Kidney (tissue), 14 donors: ENCODE results near the gene CRYL1. TPM values are rescaled to one million over a fixed set of nuclear protein-coding genes. Genes with fewer than 3 reads are reported as not detected.

Experiments
- DNase-seq, 5 donors: peaks; one replicate each; pipeline ENCODE4 v3.0.0-alpha.2; 2013 to 2020
- FAIRE-seq: peaks from 2 replicates; lab custom pipeline; 2012; peaks lifted over from hg19 to GRCh38; lab: Jason Lieb, UNC
- H3K27ac ChIP-seq, 2 donors: one replicate each; pipeline ENCODE4 v1.7.0; 2013; ENCODE audit warnings: low read depth in 2 of 2, low read length in 2 of 2, inconsistent platforms in 1 of 2
- H3K27me3 ChIP-seq: one replicate; pipeline ENCODE4 v1.7.1; 2013; ENCODE audit warnings: low read length, inconsistent platforms; ENCODE audit not compliant: control insufficient read depth, insufficient read depth
- H3K36me3 ChIP-seq, 3 donors: one replicate each; pipeline versions ENCODE4 v1.7.0 to v1.7.1; 2013; ENCODE audit warnings: low read length in 3 of 3, control low read depth in 1 of 3, inconsistent platforms in 1 of 3; ENCODE audit not compliant: insufficient read depth in 3 of 3, control insufficient read depth in 2 of 3
- H3K4me1 ChIP-seq, 3 donors: one replicate each; pipeline versions ENCODE4 v1.7.0 to v1.7.1; 2013; ENCODE audit warnings: low read length in 3 of 3, inconsistent platforms in 1 of 3, low read depth in 1 of 3; ENCODE audit not compliant: control insufficient read depth in 2 of 3, insufficient read depth in 2 of 3
- H3K4me3 ChIP-seq, 3 donors: one replicate each; pipeline versions ENCODE4 v1.7.0 to v1.8.1; 2013; ENCODE audit warnings: low read length in 3 of 3, control low read depth in 1 of 3, inconsistent platforms in 1 of 3
- H3K9ac ChIP-seq, 3 donors: one replicate each; pipeline versions ENCODE4 v1.7.0 to v1.7.1; 2013; ENCODE audit warnings: low read length in 3 of 3, control low read depth in 1 of 3, inconsistent platforms in 1 of 3
- H3K9me3 ChIP-seq, 3 donors: one replicate each; pipeline versions ENCODE4 v1.7.0 to v1.7.1; 2013; ENCODE audit warnings: low read length in 3 of 3, control low read depth in 1 of 3, inconsistent platforms in 1 of 3; ENCODE audit not compliant: control insufficient read depth in 2 of 3, insufficient read depth in 1 of 3
- intact Hi-C: fragments of 100-400 bp; cut with DNase I; formaldehyde crosslinking; loops from one replicate; pipeline ENCODE4 v1.11.1; 2022
- polyA plus RNA-seq: library from polyadenylated mRNA; stranded (reverse); fragments of 350-450 nt; fragmentation: Illumina TruSeq; extraction: RNeasy Lipid Tissue Mini Kit (QIAGEN cat#74804); gene quantifications from one replicate; pipeline ENCODE4 v1.2.3, GENCODE V29; 2014; ENCODE audit warnings: low read depth, low replicate concordance; ENCODE audit not compliant: insufficient read depth
- total RNA-seq: library from RNA; stranded (reverse); fragmentation: NEBNext Ultra II Directional; extraction: Animal tissue kit (Norgen Biotek cat#: 25700); gene quantifications from one replicate; pipeline ENCODE4 v1.2.1, GENCODE V29; 2021
- TF ChIP-seq, protein P1 (sequence below): IDR thresholded peaks from 3 replicates; pipeline ENCODE4 v1.5.1; 2012; ENCODE audit warnings: mild to moderate bottlenecking, moderate library complexity, borderline replicate concordance; ENCODE audit not compliant: insufficient read depth; ENCODE audit errors: extremely low read depth
- donor health status: control.
- donor health status: control.
- donor health status: control.
- donor health status: control.
- donor health status: control.
- donor health status: DM: yes; HTN: yes; CAD: no.
- donor health status: Normal renal cell carcinoma (clear cell type).

CRYL1 gene
- total and polyA plus RNA-seq, 2 donors from 2014 or later, result 130 to 462 TPM

DNA sequence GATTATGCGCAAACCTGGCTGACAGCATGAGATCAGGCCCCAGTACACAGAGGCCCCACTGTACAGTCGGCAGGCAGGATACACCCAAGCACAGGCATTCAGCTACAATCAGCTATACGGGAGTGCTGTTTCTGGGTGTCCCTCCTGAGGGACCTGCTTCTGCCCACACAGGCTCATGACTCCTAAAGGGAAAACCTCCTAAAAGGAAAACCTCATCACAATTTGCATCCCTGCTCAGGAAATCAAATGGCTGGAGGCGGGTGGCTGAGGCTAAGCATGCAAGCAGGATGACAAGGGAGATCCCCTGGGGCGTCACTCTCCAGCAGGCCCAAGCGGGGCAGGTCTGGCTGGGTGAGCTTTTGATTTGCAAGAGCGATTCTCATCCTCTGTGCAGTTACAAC lies 99.8 kb downstream of the CRYL1 start:
- FAIRE-seq, result no peak
- intact Hi-C loops, result no loop called here
- H3K36me3 ChIP-seq, result peaks cover 0 to 26% (median 23%) of the 10 kb centered on the region in 3 donors
- no peaks in the 10 kb centered on the region for H3K9me3 ChIP-seq
- DNase-seq, result peak in 2 of 5 donors; percentile 62 to 63
- no peak overlapping the region for H3K4me3 ChIP-seq
- H3K4me1 ChIP-seq, result peaks cover 0 to 14% (median 7%) of the 10 kb centered on the region in 3 donors
- H3K9ac ChIP-seq, result no peak overlapping the region
- no peak overlapping the region for H3K27ac ChIP-seq
- H3K27me3 ChIP-seq, result no peaks in the 10 kb centered on the region
- TF ChIP-seq, protein P1, sequence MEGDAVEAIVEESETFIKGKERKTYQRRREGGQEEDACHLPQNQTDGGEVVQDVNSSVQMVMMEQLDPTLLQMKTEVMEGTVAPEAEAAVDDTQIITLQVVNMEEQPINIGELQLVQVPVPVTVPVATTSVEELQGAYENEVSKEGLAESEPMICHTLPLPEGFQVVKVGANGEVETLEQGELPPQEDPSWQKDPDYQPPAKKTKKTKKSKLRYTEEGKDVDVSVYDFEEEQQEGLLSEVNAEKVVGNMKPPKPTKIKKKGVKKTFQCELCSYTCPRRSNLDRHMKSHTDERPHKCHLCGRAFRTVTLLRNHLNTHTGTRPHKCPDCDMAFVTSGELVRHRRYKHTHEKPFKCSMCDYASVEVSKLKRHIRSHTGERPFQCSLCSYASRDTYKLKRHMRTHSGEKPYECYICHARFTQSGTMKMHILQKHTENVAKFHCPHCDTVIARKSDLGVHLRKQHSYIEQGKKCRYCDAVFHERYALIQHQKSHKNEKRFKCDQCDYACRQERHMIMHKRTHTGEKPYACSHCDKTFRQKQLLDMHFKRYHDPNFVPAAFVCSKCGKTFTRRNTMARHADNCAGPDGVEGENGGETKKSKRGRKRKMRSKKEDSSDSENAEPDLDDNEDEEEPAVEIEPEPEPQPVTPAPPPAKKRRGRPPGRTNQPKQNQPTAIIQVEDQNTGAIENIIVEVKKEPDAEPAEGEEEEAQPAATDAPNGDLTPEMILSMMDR, result no peak

DNA sequence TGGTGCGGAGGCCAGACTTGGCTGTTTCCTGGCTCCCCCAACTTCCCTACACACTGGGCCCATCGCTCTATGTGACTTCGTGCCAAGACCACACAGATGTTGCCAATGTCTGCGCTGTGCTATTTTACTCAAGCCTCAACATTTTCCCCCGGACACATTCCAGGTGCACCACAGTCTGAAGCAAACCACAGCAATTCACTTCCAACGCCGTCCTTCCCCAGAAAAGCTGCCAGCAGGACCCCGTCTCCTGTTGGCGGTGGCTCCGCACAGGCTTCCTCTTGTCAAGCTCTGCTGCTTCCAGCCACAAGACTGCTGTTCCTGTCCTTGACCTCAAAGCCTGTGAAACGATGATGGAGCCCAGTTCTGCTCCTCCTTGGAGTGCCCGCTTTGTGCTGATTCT lies 100.7 kb downstream of the CRYL1 start:
- Histone ChIP-seq H3K36me3 (peaks cover 0 to 27% (median 23%) of the 10 kb centered on the region in 3 donors), H3K27ac (no peak overlapping the region), H3K4me1 (peaks cover 0 to 14% (median 3%) of the 10 kb centered on the region in 3 donors), H3K9ac (no peak overlapping the region), H3K9me3 (no peaks in the 10 kb centered on the region), H3K27me3 (no peaks in the 10 kb centered on the region), H3K4me3 (no peak overlapping the region)
- TF ChIP-seq, protein P1, result no peak
- DNase-seq (peak in 1 of 5 donors; percentile 40), FAIRE-seq (no peak)
- intact Hi-C loops, result no loop called here

DNA sequence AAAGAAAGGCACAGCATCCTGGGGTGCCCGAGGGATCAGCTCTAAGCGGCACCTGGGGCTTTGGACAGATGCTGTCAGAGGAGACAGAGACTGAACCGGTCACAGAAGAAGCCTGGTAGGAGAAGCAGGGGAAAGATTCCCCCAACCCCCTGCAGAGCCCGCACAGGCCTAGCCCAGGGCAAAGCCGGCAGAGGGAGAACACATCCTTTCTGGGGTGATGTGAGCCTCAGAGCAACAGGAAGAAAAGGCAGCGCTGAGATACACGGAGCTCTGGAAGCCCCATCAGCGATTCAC lies 101.2 kb downstream of the CRYL1 start:
- TF ChIP-seq, protein P1, result no peak
- no peak overlapping the region for H3K9ac ChIP-seq
- H3K4me3 ChIP-seq, result no peak overlapping the region
- DNase-seq, result no peak
- no peaks in the 10 kb centered on the region for H3K27me3 ChIP-seq
- H3K36me3 ChIP-seq, result peaks cover 0 to 31% (median 23%) of the 10 kb centered on the region in 3 donors
- FAIRE-seq, result no peak
- no peaks in the 10 kb centered on the region for H3K9me3 ChIP-seq
- H3K27ac ChIP-seq, result no peak overlapping the region
- intact Hi-C loops, result no loop called here
- H3K4me1 ChIP-seq, result peaks cover 0 to 12% (median 0%) of the 10 kb centered on the region in 3 donors

DNA sequence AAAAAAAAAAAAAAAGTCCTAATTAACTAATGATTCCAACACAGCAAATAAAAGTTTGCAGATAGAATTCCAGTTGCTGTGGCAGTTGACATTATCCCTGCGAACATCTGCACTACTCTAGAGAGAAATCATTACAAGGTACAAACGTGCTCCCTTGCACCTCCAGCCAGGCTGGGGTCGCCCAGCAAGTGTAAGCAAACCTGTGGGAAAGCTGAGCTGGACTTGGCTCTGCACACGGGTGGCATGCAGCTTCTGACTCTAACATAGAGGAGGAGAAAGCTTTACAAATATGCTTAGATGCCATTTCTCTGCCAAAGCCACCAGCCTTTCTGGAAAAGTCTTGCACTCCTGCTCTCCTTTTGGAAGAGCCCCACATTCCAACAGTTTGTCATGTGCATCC lies 103.3 kb downstream of the CRYL1 start:
- Histone ChIP-seq H3K36me3 (peaks cover 0 to 34% (median 26%) of the 10 kb centered on the region in 3 donors), H3K9ac (no peak overlapping the region), H3K27me3 (no peaks in the 10 kb centered on the region), H3K9me3 (no peaks in the 10 kb centered on the region), H3K27ac (no peak overlapping the region), H3K4me3 (no peak overlapping the region), H3K4me1 (peaks cover 0 to 4% (median 0%) of the 10 kb centered on the region in 3 donors)
- DNase-seq (no peak), FAIRE-seq (no peak)
- TF ChIP-seq, protein P1, result no peak
- intact Hi-C loops, result no loop called here
